GM12878 (cell line): ENCODE data around the gene TMEM87A.

Experiments
- CEBPB ChIP-seq, 2 experiments: fragments of 150-350 bp in 1 of 2; IDR thresholded peaks; 2 replicates each; pipeline ENCODE4 v1.6.1; 2012 to 2014; ENCODE audit warnings: low read depth in 2 of 2, low read length in 2 of 2, borderline replicate concordance in 1 of 2, inconsistent platforms in 1 of 2
- MTA2 ChIP-seq: fragments of 450-650 bp; IDR thresholded peaks from 2 replicates; pipeline ENCODE4 v1.6.1; 2016; ENCODE audit warnings: low read depth, mild to moderate bottlenecking, moderate library complexity

DNA sequence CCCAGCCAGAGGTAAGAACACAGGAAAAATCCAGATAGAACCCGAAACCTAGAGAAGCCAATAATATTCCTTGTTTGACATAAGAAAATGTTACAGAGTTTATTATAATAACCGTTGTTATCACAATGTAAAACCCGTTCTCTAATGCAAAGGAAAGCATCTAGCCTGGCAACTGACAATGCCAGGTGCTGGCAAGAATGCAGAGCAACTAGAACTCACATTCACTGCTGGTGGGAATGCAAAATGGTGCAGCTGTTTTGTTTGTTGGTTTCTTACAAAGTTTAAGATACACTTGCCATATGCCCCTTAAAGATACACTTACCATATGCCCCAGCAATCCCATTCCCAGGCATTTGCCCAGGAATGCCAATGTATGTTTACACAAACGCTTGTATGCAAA lies 88.5 kb downstream of the TMEM87A start:
- TF ChIP-seq CEBPB (IDR thresholded peaks at IDR 0.05; ENCODE audit: borderline replicate concordance in 1 of 2, low read depth in 2 of 2, low read length in 2 of 2): no peak
- no peak for TF ChIP-seq MTA2
